Ovary (tissue), 9 donors: ENCODE data around the gene SPEF2. TPM values are rescaled to one million over a fixed set of nuclear protein-coding genes. Genes with fewer than 3 reads are reported as not detected.
"Not testable (repeated sequence)": the region's sequence is repeated elsewhere in the genome, so short reads cannot be mapped to it uniquely, and the experiment has no call there.

Experiments used
- DNase-seq, 5 donors: peaks; one replicate each; pipeline ENCODE4 v3.0.0-alpha.2; 2019 to 2020
- H3K27ac ChIP-seq, 2 donors: fragments of 200-600 bp; one replicate each; pipeline versions ENCODE4 v1.5.1 to v1.8.0; 2019 to 2022
- H3K27me3 ChIP-seq: fragments of 200-600 bp; one replicate; pipeline ENCODE4 v1.8.0; 2022
- H3K36me3 ChIP-seq: fragments of 200-600 bp; sonication (generic); one replicate; pipeline ENCODE4 v1.5.1; 2019
- H3K4me1 ChIP-seq: one replicate; pipeline ENCODE4 v1.8.1; 2013; ENCODE audit warnings: mild to moderate bottlenecking, moderate library complexity; ENCODE audit not compliant: insufficient read depth
- H3K4me3 ChIP-seq: fragments of 200-600 bp; sonication (generic); one replicate; pipeline ENCODE4 v1.5.1; 2017
- H3K9me3 ChIP-seq, 2 donors: fragments of 200-600 bp in 1 of 2; sonication (generic) in 1 of 2; one replicate each; pipeline versions ENCODE4 v1.5.1 to v1.8.1; 2013 to 2019; ENCODE audit warnings: mild to moderate bottlenecking in 1 of 2, moderate library complexity in 1 of 2
- EP300 ChIP-seq: sonication (generic); formaldehyde crosslinking; IDR thresholded peaks from one replicate; pipeline ENCODE4 v1.6.1; 2017; ENCODE audit warnings: antibody characterized with exemption
- POLR2A ChIP-seq: fragments of 450-650 bp; IDR thresholded peaks from one replicate; pipeline ENCODE4 v1.6.1; 2017; ENCODE audit warnings: antibody characterized with exemption, mild to moderate bottlenecking, moderate library complexity
- WGBS, 3 donors: extraction: QIAGEN DNeasy Blood & Tissue Kit in 1 of 3; methylation state at CpG; one replicate each; pipeline versions ENCODE4 v1.1.5 to v1.1.7; 2013 to 2017; 5-methylcytosine and 5-hydroxymethylcytosine counted together
- intact Hi-C, 4 donors: fragments of 100-400 bp; cut with DNase I; formaldehyde crosslinking; loops; one replicate each; pipeline versions ENCODE4 v1.11.0 to v1.15.1; 2022 to 2023
- polyA plus RNA-seq, 2 donors: library from polyadenylated mRNA; stranded (reverse); fragments of 200-250 nt in 1 of 2; fragments of 350-450 nt in 1 of 2; fragmentation: Illumina TruSeq in 1 of 2; extraction: RNeasy Lipid Tissue Mini Kit (QIAGEN cat#74804) in 1 of 2; gene quantifications; one replicate each; pipeline ENCODE4 v1.2.3, GENCODE V29; 2013 to 2014
- total RNA-seq, 7 donors: library from RNA; depleted of rRNA in 2 of 7; stranded (reverse); fragments of >200 nt in 2 of 7; fragmentation: NEBNext Ultra II Directional in 3 of 7; extraction: Animal tissue kit (Norgen Biotek cat#: 25700) in 3 of 7; gene quantifications; one replicate each; pipeline versions ENCODE4 v1.1.0 to v1.2.4, GENCODE V29; 2016 to 2023
- TF ChIP-seq, protein P1 (sequence below), 3 donors: fragments of 450-650 bp in 2 of 3; fragments of 200-600 bp in 1 of 3; IDR thresholded peaks; one replicate each; pipeline versions ENCODE4 v1.5.1 to v1.8.0; 2016 to 2022; ENCODE audit warnings: antibody characterized with exemption in 3 of 3, mild to moderate bottlenecking in 1 of 3
- donor health status: DM: no; HTN: no; CAD: no; lungs with moderate emphysema.
- donor health status: DM: no; HTN: no; CAD: no.
- donor health status: Bipolar disorder and iron deficiency.
- donor health status: DM: yes; HTN: yes; CAD: no.
- donor health status: DM: no; HTN: no; CAD: no.
- donor health status: DM: yes; HTN: yes; CAD: no.

SPEF2 gene
- total and polyA plus RNA-seq, 9 donors: 4.2 to 31.8 (median 9.0) TPM

- H3K4me1 ChIP-seq: no peaks in the 10 kb centered on the region
- H3K4me3 ChIP-seq: no peak overlapping the region
- no peaks in the 10 kb centered on the region for H3K9me3 ChIP-seq
- intact Hi-C loops: no loop called here
- H3K27me3 ChIP-seq: no peaks in the 10 kb centered on the region
- H3K36me3 ChIP-seq: no peaks in the 10 kb centered on the region
- no peak for DNase-seq
- H3K27ac ChIP-seq: no peak overlapping the region
- TF ChIP-seq EP300: no peak
- TF ChIP-seq POLR2A: no peak
- TF ChIP-seq, protein P1, sequence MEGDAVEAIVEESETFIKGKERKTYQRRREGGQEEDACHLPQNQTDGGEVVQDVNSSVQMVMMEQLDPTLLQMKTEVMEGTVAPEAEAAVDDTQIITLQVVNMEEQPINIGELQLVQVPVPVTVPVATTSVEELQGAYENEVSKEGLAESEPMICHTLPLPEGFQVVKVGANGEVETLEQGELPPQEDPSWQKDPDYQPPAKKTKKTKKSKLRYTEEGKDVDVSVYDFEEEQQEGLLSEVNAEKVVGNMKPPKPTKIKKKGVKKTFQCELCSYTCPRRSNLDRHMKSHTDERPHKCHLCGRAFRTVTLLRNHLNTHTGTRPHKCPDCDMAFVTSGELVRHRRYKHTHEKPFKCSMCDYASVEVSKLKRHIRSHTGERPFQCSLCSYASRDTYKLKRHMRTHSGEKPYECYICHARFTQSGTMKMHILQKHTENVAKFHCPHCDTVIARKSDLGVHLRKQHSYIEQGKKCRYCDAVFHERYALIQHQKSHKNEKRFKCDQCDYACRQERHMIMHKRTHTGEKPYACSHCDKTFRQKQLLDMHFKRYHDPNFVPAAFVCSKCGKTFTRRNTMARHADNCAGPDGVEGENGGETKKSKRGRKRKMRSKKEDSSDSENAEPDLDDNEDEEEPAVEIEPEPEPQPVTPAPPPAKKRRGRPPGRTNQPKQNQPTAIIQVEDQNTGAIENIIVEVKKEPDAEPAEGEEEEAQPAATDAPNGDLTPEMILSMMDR (IDR thresholded peaks at IDR 0.05): no peak
- WGBS, 3 donors: 93 to 96% (median 93%) methylated on average over 5 of the region's 5 CpGs
These were observed 220.8 kb downstream of the SPEF2 start for GRCh38 chr5:35838370-35839042.

DNA sequence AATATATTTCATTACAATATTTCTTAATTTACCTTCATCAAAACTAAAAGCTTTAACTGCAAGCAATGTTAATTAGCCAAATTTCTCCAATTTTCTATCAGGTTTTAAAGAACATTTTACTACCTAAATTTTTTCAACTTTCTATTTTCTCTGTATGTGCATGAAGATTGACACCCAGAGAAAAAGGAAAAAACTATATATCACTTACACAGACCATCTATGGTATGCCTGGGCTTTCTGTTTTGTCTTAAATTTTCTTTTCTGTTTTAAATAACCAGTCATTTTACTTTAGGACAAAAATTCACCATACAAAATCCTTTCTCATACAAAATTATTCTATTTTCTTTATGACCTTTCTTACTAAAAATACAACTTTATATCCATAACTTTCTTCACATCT, 225.2 kb downstream of the SPEF2 start:
- Histone ChIP-seq H3K36me3 (no peaks in the 10 kb centered on the region), H3K27me3 (no peaks in the 10 kb centered on the region), H3K4me1 (no peaks in the 10 kb centered on the region), H3K4me3 (no peak overlapping the region), H3K9me3 (no peaks in the 10 kb centered on the region), H3K27ac (no peak overlapping the region)
- TF ChIP-seq, protein P1 (IDR thresholded peaks at IDR 0.05): no peak
- TF ChIP-seq POLR2A (no peak), EP300 (no peak)
- no peak for DNase-seq
- intact Hi-C loops: no loop called here

DNA sequence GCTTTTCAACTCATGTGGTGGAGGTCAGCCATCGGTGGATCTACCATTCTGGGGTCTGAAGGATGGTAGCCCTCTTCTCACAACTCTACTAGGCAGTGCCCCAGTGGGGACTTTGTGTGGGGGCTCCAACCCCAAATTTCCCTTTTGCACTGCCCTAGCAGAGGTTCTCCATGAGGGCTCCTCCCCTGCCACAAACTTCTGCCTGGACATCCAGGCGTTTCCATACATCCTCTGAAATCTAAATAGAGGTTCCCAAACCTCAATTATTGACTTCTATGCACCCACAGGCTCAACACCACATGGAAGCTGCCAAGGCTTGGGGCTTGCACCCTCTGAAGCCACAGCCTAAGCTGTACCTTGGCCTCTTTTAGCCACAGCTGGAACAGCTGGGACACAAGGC, 227.8 kb downstream of the SPEF2 start:
- H3K27me3 ChIP-seq, DNase-seq, H3K27ac ChIP-seq, H3K4me3 ChIP-seq, H3K36me3 ChIP-seq, H3K9me3 ChIP-seq, intact Hi-C loops, H3K4me1 ChIP-seq: not testable (repeated sequence)
- WGBS, 3 donors: 70 to 84% (median 77%) methylated on average over 2 of the region's 2 CpGs

- TF ChIP-seq EP300: no peak
- TF ChIP-seq, protein P1 (IDR thresholded peaks at IDR 0.05): no peak
- TF ChIP-seq POLR2A: no peak
- no peaks in the 10 kb centered on the region for H3K27me3 ChIP-seq
- no peaks in the 10 kb centered on the region for H3K36me3 ChIP-seq
- no peak overlapping the region for H3K27ac ChIP-seq
- no peak overlapping the region for H3K4me3 ChIP-seq
- no peak for DNase-seq
- peaks cover 11% of the 10 kb centered on the region for H3K4me1 ChIP-seq
- H3K9me3 ChIP-seq: no peaks in the 10 kb centered on the region
- intact Hi-C loops: no loop called here
These were observed 229.8 kb downstream of the SPEF2 start for GRCh38 chr5:35847491-35847890.

DNA sequence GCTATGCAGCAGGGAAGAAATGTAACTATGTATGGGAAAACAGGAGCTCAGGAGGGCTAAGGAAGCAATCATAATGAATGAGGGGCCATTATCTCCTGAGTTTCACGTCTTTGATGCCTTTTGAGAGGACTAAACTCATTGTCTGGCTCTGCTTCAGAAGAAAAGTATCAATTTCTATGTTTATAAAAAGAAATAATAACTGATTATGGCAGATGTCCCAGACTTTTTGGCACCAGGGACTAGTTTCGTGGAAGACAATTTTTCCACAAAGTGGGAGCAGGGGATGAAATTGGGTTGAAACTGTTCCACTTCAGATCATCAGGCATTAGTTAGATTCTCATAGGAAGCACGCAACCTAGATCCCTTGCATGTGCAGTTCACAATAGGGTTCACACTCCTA, 230.3 kb downstream of the SPEF2 start:
- intact Hi-C loops: no loop called here
- Histone ChIP-seq H3K27ac (no peak overlapping the region), H3K9me3 (no peaks in the 10 kb centered on the region), H3K4me1 (peaks cover 14% of the 10 kb centered on the region), H3K4me3 (no peak overlapping the region), H3K27me3 (no peaks in the 10 kb centered on the region), H3K36me3 (no peaks in the 10 kb centered on the region)
- WGBS, 3 donors: 58 to 66% (median 61%) methylated on average over 3 of the region's 3 CpGs
- TF ChIP-seq EP300: no peak
- no peak for TF ChIP-seq POLR2A
- TF ChIP-seq, protein P1 (IDR thresholded peaks at IDR 0.05): no peak
- no peak for DNase-seq
